Midbrain (tissue), 1 donor: ENCODE results near the gene CBFB.
"Not testable (repeated sequence)": the region's sequence is repeated elsewhere in the genome, so short reads cannot be mapped to it uniquely, and the experiment has no call there.

Source experiments
- DNase-seq: peaks from one replicate; lab custom pipeline; 2025; lab: John Stamatoyannopoulos, UW

The CBFB gene

GRCh38 chr16:67028696-67029253 is at the start of gene CBFB:
Gene CBFB, plus strand, starts transcription at chr16:67029149. Its CDS starts 259 bp downstream, at chr16:67029408.
- peak; percentile 90 for DNase-seq

- DNase-seq = no peak
Measured at GRCh38 chr16:66983033-66983432, 45.9 kb upstream of the CBFB start.

DNA sequence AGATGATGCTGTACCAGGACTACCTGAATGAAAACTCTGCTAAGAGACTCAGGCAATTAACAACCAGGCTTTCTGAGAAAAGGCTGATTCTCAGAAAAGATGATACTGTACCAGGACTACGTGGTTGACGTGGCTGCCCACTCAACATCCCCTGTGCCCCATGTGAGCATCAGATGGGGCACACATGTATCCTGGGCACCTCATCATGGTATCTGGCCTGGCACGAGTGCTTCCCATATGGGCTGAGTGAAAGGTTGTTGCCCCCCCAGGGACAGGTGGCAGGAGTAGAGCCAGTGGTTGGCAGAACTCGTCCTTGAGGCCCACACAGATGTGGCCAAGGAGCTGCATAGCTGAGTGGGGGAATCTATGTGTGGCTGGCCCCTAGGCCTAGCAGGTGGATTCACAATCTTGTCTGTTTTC is 44.0 kb upstream of the CBFB start:
- DNase-seq = no peak

GRCh38 chr16:66986559-66986958 is 42.4 kb upstream of the CBFB start:
- DNase-seq = no peak

GRCh38 chr16:66988197-66988788 is 40.7 kb upstream of the CBFB start, which contains the start of gene CES4A:
Gene CES4A, plus strand, starts transcription at chr16:66988589. Its CDS starts 184 bp downstream, at chr16:66988773.
- DNase-seq = no peak

DNA sequence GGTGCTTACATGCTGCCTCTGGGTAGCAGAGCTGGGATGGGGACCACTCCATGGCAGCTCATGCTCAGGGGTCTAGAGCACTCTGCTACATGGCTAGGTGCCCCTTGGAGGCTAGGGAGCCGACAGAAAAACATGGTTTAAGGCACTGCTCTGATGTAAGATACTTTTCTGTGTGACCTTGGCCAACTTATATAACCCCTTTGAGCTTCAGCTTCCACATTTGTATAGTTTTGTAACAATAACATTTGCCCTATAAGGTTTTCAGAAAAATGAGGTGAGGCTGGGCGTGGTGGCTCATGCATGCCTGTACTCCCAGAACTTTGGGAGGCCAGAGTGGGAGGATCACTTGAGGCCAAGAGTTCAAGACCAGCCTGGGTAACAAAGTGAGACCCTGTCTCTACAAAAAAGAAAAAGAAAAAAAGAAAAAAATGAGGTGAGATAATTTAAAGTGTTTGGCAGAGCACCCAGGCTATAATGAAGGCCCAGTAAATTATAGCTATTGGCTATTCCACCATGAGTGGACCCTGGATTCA is 37.3 kb upstream of the CBFB start:
- no peak for DNase-seq

DNA sequence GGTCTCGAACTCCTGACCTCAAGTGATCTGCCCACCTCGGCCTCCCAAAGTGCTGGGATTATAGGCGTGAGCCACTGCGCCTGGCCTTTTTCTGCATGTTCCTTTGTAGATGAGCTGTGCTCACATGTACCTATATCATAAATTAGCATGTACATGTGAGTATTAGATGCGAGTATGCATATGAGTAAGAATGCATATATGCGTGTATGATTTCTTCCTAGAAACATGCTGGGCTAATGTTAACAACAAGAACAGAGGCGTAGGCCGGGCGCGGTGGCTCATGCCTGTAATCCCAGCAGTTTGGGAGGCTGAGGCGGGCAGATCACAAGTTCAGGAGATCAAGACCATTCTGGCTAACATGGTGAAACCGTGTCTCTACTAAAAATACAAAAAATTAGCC is 35.4 kb upstream of the CBFB start:
- DNase-seq = not testable (repeated sequence)

GRCh38 chr16:66996324-66996982 is 32.5 kb upstream of the CBFB start:
- peak; percentile 96 for DNase-seq

DNA sequence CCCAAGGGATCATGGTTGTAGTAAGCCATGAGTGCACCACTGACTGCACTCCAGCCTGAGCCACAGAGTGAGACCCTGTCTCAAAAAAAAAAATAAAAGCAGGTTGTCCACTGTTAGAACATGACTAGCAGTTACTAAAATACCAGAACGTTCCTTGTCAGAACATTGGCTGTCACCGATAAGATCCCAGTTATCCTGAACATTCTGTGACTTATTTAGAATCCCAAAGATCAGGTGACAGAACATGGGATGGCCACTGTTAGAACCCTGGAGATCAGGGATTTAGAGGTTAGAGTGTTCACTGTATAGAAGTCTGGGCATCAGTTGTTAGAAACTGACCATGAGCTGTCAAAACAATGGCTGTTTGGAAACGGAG is 32.0 kb upstream of the CBFB start:
- DNase-seq = no peak

- DNase-seq = peak; percentile 63
Measured at GRCh38 chr16:67000384-67001351, 28.3 kb upstream of the CBFB start.

DNA sequence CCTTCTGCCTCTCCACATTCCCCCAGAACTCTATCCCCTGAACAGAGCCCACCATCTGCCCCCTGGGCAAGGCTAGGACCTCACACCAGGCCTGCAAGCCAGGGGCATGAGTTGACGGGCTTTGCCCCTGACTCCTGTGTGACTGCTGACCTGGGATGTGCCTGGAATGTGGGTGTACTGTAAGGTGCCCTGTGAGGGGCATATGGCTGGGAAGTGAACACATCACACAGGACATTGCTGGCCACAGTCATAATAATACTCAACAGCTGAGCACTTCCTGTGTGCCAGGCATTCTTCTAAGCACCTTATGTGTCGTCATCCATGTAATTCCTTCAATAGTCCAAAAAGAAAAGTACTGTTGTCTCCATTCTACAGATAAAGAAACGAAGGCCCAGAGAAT is 27.2 kb upstream of the CBFB start:
- no peak for DNase-seq

- DNase-seq = no peak
Measured at GRCh38 chr16:67006930-67007658, 21.9 kb upstream of the CBFB start.

GRCh38 chr16:67009158-67009557 is 19.8 kb upstream of the CBFB start:
- no peak for DNase-seq

- DNase-seq = no peak
Measured at GRCh38 chr16:67011274-67011673, 17.7 kb upstream of the CBFB start.

GRCh38 chr16:67013233-67013822 is 15.6 kb upstream of the CBFB start:
- DNase-seq = peak; percentile 51

GRCh38 chr16:67013823-67014633 is 14.9 kb upstream of the CBFB start:
- DNase-seq = peak; percentile 73

DNA sequence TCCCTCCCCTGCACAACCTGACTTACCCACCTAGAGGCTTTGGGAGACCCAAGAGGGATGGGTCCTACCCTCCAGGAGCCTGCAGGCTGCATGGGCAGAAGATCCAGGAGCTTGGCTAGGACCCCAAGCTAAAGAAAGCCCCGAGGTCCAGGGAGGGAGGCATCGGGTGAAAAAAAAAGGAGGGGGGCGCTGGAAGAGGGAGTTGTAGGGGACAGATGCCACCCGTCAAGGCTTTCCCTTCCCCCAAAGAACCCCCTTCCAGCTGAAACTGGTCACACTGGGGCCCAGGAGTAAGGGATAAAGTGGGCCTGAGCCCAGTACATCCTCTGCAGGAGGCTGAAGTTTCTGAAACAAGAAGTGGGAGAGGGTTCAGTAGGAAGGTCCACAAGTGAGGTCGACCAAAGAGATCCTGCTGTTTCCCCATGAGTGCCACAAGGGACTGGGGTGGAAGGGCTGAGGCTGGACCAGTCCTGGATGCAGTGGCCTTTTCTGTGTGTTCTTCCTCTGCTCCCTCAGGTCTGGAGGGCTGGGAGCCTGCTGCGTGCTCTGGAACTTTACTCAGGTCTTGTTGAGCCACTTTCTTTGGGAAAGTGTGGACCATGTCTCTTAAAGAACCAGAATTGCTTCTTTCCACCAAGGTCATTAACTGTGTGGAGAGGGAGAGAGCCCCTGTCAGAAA is 14.2 kb upstream of the CBFB start:
- DNase-seq = no peak

DNA sequence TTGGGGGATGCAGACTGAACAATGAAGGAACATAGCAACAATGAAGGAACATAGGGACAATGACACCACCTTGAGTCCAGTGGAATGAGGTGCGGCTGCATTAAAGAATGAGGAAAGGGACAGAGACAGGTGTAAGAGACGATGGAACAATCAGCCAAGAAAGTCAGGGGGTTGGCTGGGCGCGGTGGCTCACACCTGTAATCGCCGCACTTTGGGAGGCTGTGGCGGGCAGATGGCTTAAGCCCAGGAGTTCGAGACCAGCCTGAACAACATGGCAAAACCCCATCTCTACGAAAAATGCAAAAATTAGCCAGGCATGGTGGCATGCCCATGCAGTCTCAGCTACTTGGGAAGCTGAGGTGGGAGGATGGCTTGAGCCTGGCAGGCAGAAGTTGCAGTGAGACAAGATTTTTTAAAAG is 13.6 kb upstream of the CBFB start:
- no peak for DNase-seq

DNA sequence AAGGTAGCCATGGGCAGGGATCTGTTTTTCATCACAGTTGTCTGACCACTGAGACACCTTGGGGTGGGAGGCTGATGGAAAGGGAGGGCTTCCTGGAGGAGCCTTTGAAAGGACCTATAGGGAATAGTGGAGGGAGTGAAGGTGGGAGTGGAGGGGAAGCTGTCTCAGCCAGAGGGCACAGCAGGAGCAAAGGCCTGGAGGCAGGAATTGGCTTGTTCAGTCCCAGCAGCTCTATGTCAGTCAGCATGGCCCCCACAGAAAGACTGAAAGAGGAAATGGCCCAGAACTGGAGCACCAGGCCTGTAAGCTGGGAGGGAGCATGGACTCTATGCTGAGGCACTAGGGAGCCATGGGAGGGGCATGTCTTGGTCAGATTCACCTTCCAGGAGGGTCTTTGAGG is 12.8 kb upstream of the CBFB start:
- no peak for DNase-seq
